ENCODE data around the gene SEC23IP.
"Not testable (repeated sequence)": the region's sequence is repeated elsewhere in the genome, so short reads cannot be mapped to it uniquely, and the experiment has no call there.

SEC23IP gene

GRCh38 chr10:119886070-119886469, 6.5 kb upstream of the SEC23IP start:
- DNase-seq: not testable (repeated sequence)

GRCh38 chr10:119888715-119889114, 3.8 kb upstream of the SEC23IP start:
- DNase-seq: not testable (repeated sequence)

- DNase-seq: not testable (repeated sequence)
Observed at GRCh38 chr10:119889201-119889600, 3.3 kb upstream of the SEC23IP start.

GRCh38 chr10:119890307-119890706, 2.2 kb upstream of the SEC23IP start:
- DNase-seq: not testable (repeated sequence)

- not testable (repeated sequence) for DNase-seq
Observed at GRCh38 chr10:119891849-119892187, 712 bp upstream of the SEC23IP start.

- DNase-seq: no peak
Observed at GRCh38 chr10:119893074-119893473, 544 bp downstream of the SEC23IP start.

GRCh38 chr10:119893845-119894427, 1.4 kb downstream of the SEC23IP start:
- DNase-seq: no peak

- no peak for DNase-seq
Observed at GRCh38 chr10:119896061-119896655, 3.6 kb downstream of the SEC23IP start.

GRCh38 chr10:119896937-119897770, 4.6 kb downstream of the SEC23IP start:
- no peak for DNase-seq

GRCh38 chr10:119898577-119898976, 6.0 kb downstream of the SEC23IP start:
- no peak for DNase-seq

- DNase-seq: no peak
Observed at GRCh38 chr10:119903946-119904666, 11.6 kb downstream of the SEC23IP start.

GRCh38 chr10:119907695-119908094, 15.2 kb downstream of the SEC23IP start:
- not testable (repeated sequence) for DNase-seq

GRCh38 chr10:119908166-119908565, 15.6 kb downstream of the SEC23IP start:
- no peak for DNase-seq

- no peak for DNase-seq
Observed at GRCh38 chr10:119910689-119911088, 18.2 kb downstream of the SEC23IP start.

GRCh38 chr10:119917777-119918176, 25.2 kb downstream of the SEC23IP start:
- DNase-seq: no peak

GRCh38 chr10:119919271-119919670, 26.7 kb downstream of the SEC23IP start:
- no peak for DNase-seq

GRCh38 chr10:119919826-119920225, 27.3 kb downstream of the SEC23IP start:
- no peak for DNase-seq

- no peak for DNase-seq
Observed at GRCh38 chr10:119928411-119928810, 35.9 kb downstream of the SEC23IP start.

- no peak for DNase-seq
Observed at GRCh38 chr10:119931871-119932270, 39.3 kb downstream of the SEC23IP start.

- no peak for DNase-seq
Observed at GRCh38 chr10:119932631-119933030, 40.1 kb downstream of the SEC23IP start.

- DNase-seq: no peak
Observed at GRCh38 chr10:119933179-119933578, 40.6 kb downstream of the SEC23IP start.

GRCh38 chr10:119940487-119940886, 48.0 kb downstream of the SEC23IP start:
- no peak for DNase-seq

- DNase-seq: no peak
Observed at GRCh38 chr10:119942973-119943372, 50.4 kb downstream of the SEC23IP start.
